H9 (cell line): ENCODE results near the gene CDR2. TPM values are rescaled to one million over a fixed set of nuclear protein-coding genes. Genes with fewer than 3 reads are reported as not detected.

Source experiments
- DNase-seq: peaks from one replicate; pipeline ENCODE4 v3.0.0-alpha.2; 2017
- H2AFZ ChIP-seq: one replicate; pipeline ENCODE4 v1.6.1; 2013; ENCODE audit warnings: mild to moderate bottlenecking, low read length, control low read depth, moderate library complexity
- H2AK5ac ChIP-seq: 2 replicates; pipeline ENCODE4 v1.6.1; 2013; ENCODE audit warnings: low read length, control low read depth, mixed read lengths; ENCODE audit not compliant: insufficient read length
- H2BK120ac ChIP-seq: one replicate; pipeline ENCODE4 v1.6.1; 2013; ENCODE audit warnings: low read depth, mild to moderate bottlenecking, low read length, control low read depth, inconsistent platforms; ENCODE audit not compliant: poor library complexity, severe bottlenecking
- H2BK12ac ChIP-seq: 2 replicates; pipeline ENCODE4 v1.6.1; 2013; ENCODE audit warnings: low read length, control low read depth, mixed read lengths, low read depth; ENCODE audit not compliant: insufficient read length
- H2BK15ac ChIP-seq: 2 replicates; pipeline ENCODE4 v1.6.1; 2013; ENCODE audit warnings: low read depth, low read length, control low read depth
- H2BK20ac ChIP-seq: one replicate; pipeline ENCODE4 v1.6.1; 2013; ENCODE audit warnings: low read depth, mild to moderate bottlenecking, low read length, control low read depth, inconsistent platforms; ENCODE audit not compliant: poor library complexity, severe bottlenecking
- H2BK5ac ChIP-seq: 2 replicates; pipeline ENCODE4 v1.6.1; 2013; ENCODE audit warnings: low read length, control low read depth, mixed read lengths; ENCODE audit not compliant: insufficient read length
- H3K14ac ChIP-seq: 2 replicates; pipeline ENCODE4 v1.6.1; 2013; ENCODE audit warnings: low read length, control low read depth; ENCODE audit not compliant: insufficient read depth
- H3K18ac ChIP-seq: 2 replicates; pipeline ENCODE4 v1.6.1; 2013; ENCODE audit warnings: low read depth, mild to moderate bottlenecking, mixed read lengths, low read length, control low read depth; ENCODE audit not compliant: insufficient read length
- H3K23ac ChIP-seq: 2 replicates; pipeline ENCODE4 v1.6.1; 2013; ENCODE audit warnings: low read length, control low read depth, mixed read lengths, low read depth; ENCODE audit not compliant: insufficient read length
- H3K23me2 ChIP-seq: 2 replicates; pipeline ENCODE4 v1.6.1; 2013; ENCODE audit warnings: low read depth, mild to moderate bottlenecking, mixed read lengths, low read length, control low read depth; ENCODE audit not compliant: insufficient read length, poor library complexity, severe bottlenecking
- H3K27ac ChIP-seq: 2 replicates; pipeline ENCODE4 v1.5.1; 2013; ENCODE audit warnings: low read length, control low read depth, mixed read lengths, low read depth; ENCODE audit not compliant: insufficient read length
- H3K27me3 ChIP-seq: 2 replicates; pipeline ENCODE4 v1.6.1; 2013; ENCODE audit warnings: low read length, control low read depth, inconsistent platforms; ENCODE audit not compliant: insufficient read depth
- H3K4ac ChIP-seq: 2 replicates; pipeline ENCODE4 v1.6.1; 2013; ENCODE audit warnings: low read depth, mild to moderate bottlenecking, control low read depth, inconsistent platforms, low read length, moderate library complexity
- H3K4me1 ChIP-seq: 2 replicates; pipeline ENCODE4 v1.6.1; 2013; ENCODE audit warnings: low read length, control low read depth, inconsistent platforms; ENCODE audit not compliant: insufficient read depth
- H3K4me2 ChIP-seq: 2 replicates; pipeline ENCODE4 v1.6.1; 2013; ENCODE audit warnings: low read length, control low read depth, mixed read lengths; ENCODE audit not compliant: insufficient read length, insufficient read depth
- H3K56ac ChIP-seq: 2 replicates; pipeline ENCODE4 v1.6.1; 2013; ENCODE audit warnings: low read depth, mild to moderate bottlenecking, mixed read lengths, low read length, control low read depth; ENCODE audit not compliant: insufficient read length
- H3K79me1 ChIP-seq: 2 replicates; pipeline ENCODE4 v1.6.1; 2013; ENCODE audit warnings: low read depth, mild to moderate bottlenecking, moderate library complexity, low read length, control low read depth, inconsistent platforms; ENCODE audit not compliant: insufficient read depth, poor library complexity, severe bottlenecking
- H3K79me2 ChIP-seq: 2 replicates; pipeline ENCODE4 v1.6.1; 2013; ENCODE audit warnings: low read length, control low read depth, inconsistent platforms; ENCODE audit not compliant: insufficient read depth
- H3K9ac ChIP-seq: 2 replicates; pipeline ENCODE4 v1.6.1; 2013; ENCODE audit warnings: low read length, control low read depth, mixed read lengths; ENCODE audit not compliant: insufficient read length; ENCODE audit errors: extremely low read depth
- H3K9me3 ChIP-seq: one replicate; pipeline ENCODE4 v1.6.1; 2013; ENCODE audit warnings: low read depth, low read length, inconsistent platforms; ENCODE audit not compliant: control insufficient read depth
- H3T11ph ChIP-seq: one replicate; pipeline ENCODE4 v1.6.1; 2013; ENCODE audit warnings: mild to moderate bottlenecking, low read length, control low read depth, inconsistent platforms
- H4K20me1 ChIP-seq: one replicate; pipeline ENCODE4 v1.6.1; 2013; ENCODE audit not compliant: control insufficient read depth, insufficient read length, insufficient read depth
- H4K5ac ChIP-seq: 2 replicates; pipeline ENCODE4 v1.6.1; 2013; ENCODE audit warnings: low read depth, mild to moderate bottlenecking, mixed read lengths, low read length, control low read depth; ENCODE audit not compliant: insufficient read length
- H4K8ac ChIP-seq: replicated peaks from 2 replicates; pipeline ENCODE4 v1.6.1; 2013; ENCODE audit warnings: low read length, control low read depth, mixed read lengths, low read depth; ENCODE audit not compliant: insufficient read length
- H4K91ac ChIP-seq: 2 replicates; pipeline ENCODE4 v1.6.1; 2013; ENCODE audit warnings: low read depth, mild to moderate bottlenecking, moderate library complexity, mixed read lengths, low read length, control low read depth; ENCODE audit not compliant: insufficient read length
- H3K27ac Mint-ChIP-seq, 3 experiments: 2 replicates in 2 of 3; 3 replicates in 1 of 3; pipeline ENCODE4 v1.8.0; 2020 to 2021; ENCODE audit warnings: mixed read lengths in 3 of 3, mild to moderate bottlenecking in 1 of 3, moderate library complexity in 1 of 3
- H3K27me3 Mint-ChIP-seq: 2 replicates; pipeline ENCODE4 v1.8.0; 2021; ENCODE audit warnings: low read depth, mild to moderate bottlenecking, moderate library complexity, mixed read lengths
- H3K36me3 Mint-ChIP-seq, 3 experiments: 2 replicates in 2 of 3; 3 replicates in 1 of 3; pipeline ENCODE4 v1.8.0; 2020 to 2021; ENCODE audit warnings: low read depth in 3 of 3, mixed read lengths in 3 of 3; ENCODE audit not compliant: insufficient read depth in 1 of 3
- H3K4me1 Mint-ChIP-seq, 2 experiments: 2 replicates each; pipeline ENCODE4 v1.8.0; 2020; ENCODE audit warnings: mixed read lengths in 2 of 2
- H3K4me3 Mint-ChIP-seq, 2 experiments: 2 replicates in 1 of 2; 3 replicates in 1 of 2; pipeline ENCODE4 v1.8.0; 2020 to 2021; ENCODE audit warnings: mild to moderate bottlenecking in 2 of 2, mixed read lengths in 2 of 2, moderate library complexity in 1 of 2
- H3K9me3 Mint-ChIP-seq, 2 experiments: 2 replicates in 1 of 2; 3 replicates in 1 of 2; pipeline ENCODE4 v1.8.0; 2020; ENCODE audit warnings: mild to moderate bottlenecking in 2 of 2, mixed read lengths in 2 of 2, moderate library complexity in 1 of 2
- WGBS: extraction: QIAGEN DNeasy Blood & Tissue Kit; methylation state at CpG from one replicate; pipeline ENCODE4 v1.1.7; 2013; ENCODE audit warnings: missing lambda C conversion rate, low lambda C conversion rate, mixed read lengths; ENCODE audit not compliant: insufficient read length; ENCODE audit errors: extremely low coverage; 5-methylcytosine and 5-hydroxymethylcytosine counted together
- total RNA-seq: library from RNA; stranded (reverse); gene quantifications from 2 replicates; pipeline ENCODE4 v1.2.1, GENCODE V29; 2021
- TF ChIP-seq, protein P1 (sequence below): fragments of 200-600 bp; sonication (generic); conservative IDR thresholded peaks from 3 replicates; pipeline ENCODE4 v1.8.0; 2021; ENCODE audit warnings: antibody characterized with exemption, mild to moderate bottlenecking

The CDR2 gene
- total RNA-seq, 1 experiment from 2014 or later: 33.4 TPM

DNA sequence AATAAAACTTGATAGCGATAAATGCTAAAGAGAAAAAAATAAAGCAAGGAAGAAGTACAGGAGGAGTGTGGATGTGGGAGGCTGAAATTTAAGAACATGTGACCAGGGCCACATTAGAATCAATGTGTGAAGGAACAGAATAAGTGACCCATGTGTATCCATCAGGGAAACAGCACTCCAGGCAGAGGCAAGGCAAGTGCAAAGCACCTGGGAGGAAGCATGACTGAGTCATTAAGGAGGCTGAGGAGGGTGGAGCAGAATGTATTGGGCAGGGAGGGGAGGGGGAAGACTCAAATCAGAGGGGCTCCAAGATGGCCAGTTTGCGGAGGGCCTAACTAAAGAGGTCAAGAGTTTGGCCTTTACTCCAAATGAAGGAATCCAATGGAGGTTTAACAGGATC, 8.0 kb downstream of the CDR2 start:
- Histone ChIP-seq H4K91ac (no peak overlapping the region), H3K79me1 (peaks cover 3% of the 10 kb centered on the region), H2BK5ac (no peak overlapping the region), H3K27me3 (no peaks in the 10 kb centered on the region), H3T11ph (no peak overlapping the region), H2BK15ac (no peak overlapping the region), H4K8ac (no peak overlapping the region), H3K4me1 (peaks cover 2% of the 10 kb centered on the region; the same call in 1 of the 2 replicates), H3K56ac (no peak overlapping the region), H3K23ac (no peak overlapping the region), H3K23me2 (no peaks in the 10 kb centered on the region), H3K79me2 (peaks cover 12% of the 10 kb centered on the region; the same call in 1 of the 2 replicates), H2AFZ (no peak overlapping the region), H4K5ac (no peak overlapping the region), H3K9ac (no peak overlapping the region), H3K27ac (no peak overlapping the region), H2BK20ac (no peak overlapping the region), H3K4me2 (no peak overlapping the region), H4K20me1 (no peaks in the 10 kb centered on the region), H2BK120ac (no peak overlapping the region), H3K18ac (no peak overlapping the region), H2AK5ac (no peak overlapping the region), H2BK12ac (no peak overlapping the region), H3K9me3 (no peaks in the 10 kb centered on the region), H3K4ac (no peak overlapping the region), H3K14ac (no peak overlapping the region)
- Mint-ChIP-seq H3K4me1 (peaks cover 18 to 42% of the 10 kb centered on the region in 2 experiments), H3K27ac (peak overlapping the region in 1 of 3 experiments; percentile 1; a peak in 2 of 7 replicates), H3K9me3 (no peaks in the 10 kb centered on the region), H3K36me3 (peaks cover 33 to 54% (median 49%) of the 10 kb centered on the region in 3 experiments), H3K4me3 (no peak overlapping the region), H3K27me3 (no peaks in the 10 kb centered on the region)
- no peak for DNase-seq
- WGBS: no CpG with 5 or more reads among the region's 2 CpGs
- TF ChIP-seq, protein P1, sequence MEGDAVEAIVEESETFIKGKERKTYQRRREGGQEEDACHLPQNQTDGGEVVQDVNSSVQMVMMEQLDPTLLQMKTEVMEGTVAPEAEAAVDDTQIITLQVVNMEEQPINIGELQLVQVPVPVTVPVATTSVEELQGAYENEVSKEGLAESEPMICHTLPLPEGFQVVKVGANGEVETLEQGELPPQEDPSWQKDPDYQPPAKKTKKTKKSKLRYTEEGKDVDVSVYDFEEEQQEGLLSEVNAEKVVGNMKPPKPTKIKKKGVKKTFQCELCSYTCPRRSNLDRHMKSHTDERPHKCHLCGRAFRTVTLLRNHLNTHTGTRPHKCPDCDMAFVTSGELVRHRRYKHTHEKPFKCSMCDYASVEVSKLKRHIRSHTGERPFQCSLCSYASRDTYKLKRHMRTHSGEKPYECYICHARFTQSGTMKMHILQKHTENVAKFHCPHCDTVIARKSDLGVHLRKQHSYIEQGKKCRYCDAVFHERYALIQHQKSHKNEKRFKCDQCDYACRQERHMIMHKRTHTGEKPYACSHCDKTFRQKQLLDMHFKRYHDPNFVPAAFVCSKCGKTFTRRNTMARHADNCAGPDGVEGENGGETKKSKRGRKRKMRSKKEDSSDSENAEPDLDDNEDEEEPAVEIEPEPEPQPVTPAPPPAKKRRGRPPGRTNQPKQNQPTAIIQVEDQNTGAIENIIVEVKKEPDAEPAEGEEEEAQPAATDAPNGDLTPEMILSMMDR: no peak
